GM12878 (cell line): Measurements from ENCODE around the gene HAO1. TPM values are rescaled to one million over a fixed set of nuclear protein-coding genes. Genes with fewer than 3 reads are reported as not detected.

ENCODE experiments used
- ATAC-seq: fragments of 200-7000 bp; cut with Tn5 transposase; 3 replicates; pipeline ENCODE4 v1.9.1; 2020; ENCODE audit warnings: mild to moderate bottlenecking, moderate library complexity
- BruUV-seq: library from RNA; stranded (reverse); fragments of 400-500 nt; replicated peaks from 2 replicates; lab custom pipeline; 2021; lab: Mats Ljungman, UMichigan
- CTCF ChIA-PET: fragments of 300-600 bp; sonication (Branson Sonifier 250); formaldehyde crosslinking; extraction: SDS; loops from one replicate; lab custom pipeline; 2021; ENCODE audit warnings: inconsistent platforms; lab: Yijun Ruan, JAX
- POLR2A ChIA-PET: fragments of 350-600 bp; formaldehyde crosslinking; extraction: SDS; loops from one replicate; lab custom pipeline; 2021; ENCODE audit warnings: inconsistent platforms; lab: Charles Lee
- RAD21 ChIA-PET: fragments of 300-600 bp; sonication (Branson Sonifier 250); formaldehyde crosslinking; loops from one replicate; lab custom pipeline; 2023; ENCODE audit warnings: antibody characterized with exemption; ENCODE audit not compliant: unreplicated experiment; lab: Charles Lee
- SMC1A ChIA-PET: fragments of 300-600 bp; sonication (Branson Sonifier 250); formaldehyde crosslinking; loops from one replicate; lab custom pipeline; 2023; ENCODE audit not compliant: unreplicated experiment, uncharacterized antibody; lab: Charles Lee
- DNase-seq: peaks from one replicate; pipeline ENCODE4 v3.0.0-alpha.2; 2011; ENCODE audit warnings: low read depth, low spot score
- FAIRE-seq: peaks from 3 replicates; lab custom pipeline; 2011; peaks lifted over from hg19 to GRCh38; lab: Jason Lieb, UNC
- H2AFZ ChIP-seq: 2 replicates; pipeline ENCODE4 v1.6.0; 2011; ENCODE audit warnings: low read depth, low read length, control low read depth; ENCODE audit not compliant: control insufficient read depth
- H3K27ac ChIP-seq: 2 replicates; pipeline ENCODE4 v1.5.1; 2011; ENCODE audit warnings: control low read depth; ENCODE audit not compliant: control insufficient read depth, insufficient read depth
- H3K27me3 ChIP-seq, 2 experiments: replicated peaks in 1 of 2; 2 replicates each; pipeline versions ENCODE4 v1.6.0 to v1.6.1; 2011; ENCODE audit warnings: low read length in 1 of 2; ENCODE audit not compliant: control insufficient read depth in 2 of 2, insufficient read depth in 2 of 2
- H3K36me3 ChIP-seq, 2 experiments: 2 replicates each; pipeline ENCODE4 v1.5.1; 2011; ENCODE audit warnings: low read length in 1 of 2; ENCODE audit not compliant: control insufficient read depth in 2 of 2, insufficient read depth in 2 of 2
- H3K4me1 ChIP-seq: 2 replicates; pipeline ENCODE4 v1.6.1; 2011; ENCODE audit warnings: mild to moderate bottlenecking, low read length, moderate library complexity, mixed read lengths; ENCODE audit not compliant: control insufficient read depth, insufficient read depth
- H3K4me2 ChIP-seq: 2 replicates; pipeline ENCODE4 v1.6.0; 2011; ENCODE audit warnings: control low read depth; ENCODE audit not compliant: control insufficient read depth, insufficient read depth
- H3K4me3 ChIP-seq: fragments of 200-600 bp; sonication (generic); 2 replicates; pipeline ENCODE4 v1.5.1; 2016
- H3K79me2 ChIP-seq: 2 replicates; pipeline ENCODE4 v1.6.0; 2011; ENCODE audit warnings: low read length; ENCODE audit not compliant: control insufficient read depth, insufficient read depth
- H3K9ac ChIP-seq: 2 replicates; pipeline ENCODE4 v1.8.0; 2011; ENCODE audit warnings: low read length, control low read depth, mixed read lengths; ENCODE audit not compliant: control insufficient read depth, insufficient read depth
- H3K9me3 ChIP-seq: replicated peaks from 3 replicates; pipeline ENCODE4 v1.5.1; 2011; ENCODE audit warnings: mild to moderate bottlenecking, low read length; ENCODE audit not compliant: control insufficient read depth, insufficient read depth
- H4K20me1 ChIP-seq: 2 replicates; pipeline ENCODE4 v1.6.0; 2011; ENCODE audit not compliant: control insufficient read depth, insufficient read depth
- ATF2 ChIP-seq: IDR thresholded peaks from 2 replicates; pipeline ENCODE4 v1.6.1; 2012; ENCODE audit warnings: low read length, inconsistent platforms
- BMI1 ChIP-seq: fragments of 450-650 bp; IDR thresholded peaks from 2 replicates; pipeline ENCODE4 v1.6.1; 2016; ENCODE audit warnings: mild to moderate bottlenecking, moderate library complexity, borderline replicate concordance
- CHD4 ChIP-seq: fragments of 200-600 bp; sonication (generic); IDR thresholded peaks from 2 replicates; pipeline ENCODE4 v1.6.1; 2016; ENCODE audit warnings: mild to moderate bottlenecking
- CUX1 ChIP-seq: IDR thresholded peaks from 2 replicates; pipeline ENCODE4 v1.6.1; 2012; ENCODE audit warnings: improper control_type of control experiment, low read depth, low read length; ENCODE audit not compliant: insufficient replicate concordance
- GABPA ChIP-seq: IDR thresholded peaks from 2 replicates; pipeline ENCODE4 v1.6.1; 2014; ENCODE audit warnings: antibody characterized with exemption, low read depth, mild to moderate bottlenecking, inconsistent platforms
- HCFC1 ChIP-seq: fragments of 150-350 bp; IDR thresholded peaks from 2 replicates; pipeline ENCODE4 v1.6.1; 2014; ENCODE audit warnings: low read length
- IRF3 ChIP-seq: fragments of 450-650 bp; IDR thresholded peaks from 2 replicates; pipeline ENCODE4 v1.6.1; 2014; ENCODE audit warnings: mild to moderate bottlenecking
- IRF4 ChIP-seq: IDR thresholded peaks from 2 replicates; pipeline ENCODE4 v1.6.1; 2011; ENCODE audit warnings: low read depth, low read length
- MYB ChIP-seq: fragments of 150-350 bp; IDR thresholded peaks from 2 replicates; pipeline ENCODE4 v1.6.1; 2014; ENCODE audit warnings: mild to moderate bottlenecking, low read depth, low read length, borderline replicate concordance
- POU2F2 ChIP-seq: IDR thresholded peaks from 3 replicates; pipeline ENCODE4 v1.6.1; 2011; ENCODE audit warnings: low read depth, mild to moderate bottlenecking, low read length, borderline replicate concordance
- RAD21 ChIP-seq: IDR thresholded peaks from 2 replicates; pipeline ENCODE4 v1.6.1; 2011; ENCODE audit warnings: mild to moderate bottlenecking, low read depth, low read length, moderate library complexity; ENCODE audit not compliant: insufficient read depth
- RELB ChIP-seq: fragments of 450-650 bp; IDR thresholded peaks from 2 replicates; pipeline ENCODE4 v1.6.1; 2017; ENCODE audit warnings: low read depth, mild to moderate bottlenecking, moderate library complexity
- SIN3A ChIP-seq: IDR thresholded peaks from 2 replicates; pipeline ENCODE4 v1.6.1; 2012; ENCODE audit warnings: low read depth, low read length, improper control_type of control experiment
- SPI1 ChIP-seq: IDR thresholded peaks from 2 replicates; pipeline ENCODE4 v1.6.1; 2011; ENCODE audit warnings: low read depth, mild to moderate bottlenecking, low read length, moderate library complexity, borderline replicate concordance; ENCODE audit not compliant: insufficient read depth
- SUPT20H ChIP-seq: IDR thresholded peaks from 2 replicates; pipeline ENCODE4 v1.6.1; 2011; ENCODE audit warnings: low read depth, mild to moderate bottlenecking, low read length, moderate library complexity, borderline replicate concordance; ENCODE audit not compliant: control insufficient read depth
- ZNF24 ChIP-seq: fragments of 450-650 bp; IDR thresholded peaks from 2 replicates; pipeline ENCODE4 v1.6.1; 2017; ENCODE audit warnings: antibody characterized with exemption, mild to moderate bottlenecking
- WGBS: methylation state at CpG from one replicate; pipeline ENCODE4 v1.1.6; 2016; ENCODE audit warnings: low lambda C conversion rate; ENCODE audit not compliant: insufficient replicate concordance, insufficient coverage; ENCODE audit errors: missing lambda C conversion rate; 5-methylcytosine and 5-hydroxymethylcytosine counted together
- in situ Hi-C: fragments of 300-500 bp; cut with MboI; formaldehyde crosslinking; loops from 9 replicates; pipeline ENCODE4 v1.14.3; 2018; ENCODE audit warnings: mixed read lengths
- intact Hi-C: fragments of 100-400 bp; cut with micrococcal nuclease; formaldehyde crosslinking; loops from one replicate; pipeline ENCODE4 v1.14.2; 2022; ENCODE audit not compliant: unreplicated experiment
- polyA plus RNA-seq, 11 experiments: library from polyadenylated mRNA; depleted of rRNA in 4 of 11; unstranded in 6 of 11; stranded (reverse) in 5 of 11; fragments of >200 nt; fragmentation: Nextera tagmentation in 4 of 11; fragmentation: Illumina TruSeq in 1 of 11; extraction: Ambion mirVana in 4 of 11; extraction: Trizol in 1 of 11; gene quantifications; 1 replicate in 1 of 11; 2 replicates in 10 of 11; pipeline versions ENCODE4 v1.2.1 to v1.2.3, GENCODE V29; 2011 to 2016; ENCODE audit warnings: inconsistent platforms in 2 of 11, missing spikeins in 2 of 11, low read depth in 1 of 11
- total RNA-seq, 4 experiments: library from RNA; depleted of rRNA in 3 of 4; stranded (reverse); fragments of >200 nt in 3 of 4; fragmentation: Illumina TruSeq in 1 of 4; extraction: Trizol in 1 of 4; gene quantifications; 2 replicates each; pipeline versions ENCODE4 v1.2.1 to v1.2.3, GENCODE V29; 2013 to 2021

HAO1 gene
- total and polyA plus RNA-seq, 10 of the 15 experiments (the other 5 are each of a cell fraction or from before 2014, with no cell fraction given): 0.03 to 0.29 (median 0.05) TPM; not detected in 7

GRCh38 chr20:7879883-7880282, 60.4 kb downstream of the HAO1 start:
- no peaks in the 10 kb centered on the region for H3K9me3 ChIP-seq
- no peaks in the 10 kb centered on the region for H3K27me3 ChIP-seq
- no peak overlapping the region for H2AFZ ChIP-seq
- H3K4me2 ChIP-seq: no peak overlapping the region
- no peak overlapping the region for H3K27ac ChIP-seq
- no peak for ATAC-seq
- in situ Hi-C loops: no loop called here
- H3K9ac ChIP-seq: no peak overlapping the region
- no peaks in the 10 kb centered on the region for H3K4me1 ChIP-seq
- WGBS: under 1% methylated on average over 5 of the region's 5 CpGs
- no peaks in the 10 kb centered on the region for H4K20me1 ChIP-seq
- intact Hi-C loops: no loop called here
- SMC1A ChIA-PET: no interaction called here
- POLR2A ChIA-PET: no interaction called here
- RAD21 ChIA-PET: no interaction called here
- H3K36me3 ChIP-seq: no peaks in the 10 kb centered on the region
- BruUV-seq: no TSS peak
- DNase-seq: no peak
- H3K79me2 ChIP-seq: no peaks in the 10 kb centered on the region
- H3K4me3 ChIP-seq: no peak overlapping the region
- CTCF ChIA-PET: no interaction called here
- FAIRE-seq: no peak
- TF ChIP-seq RELB (no peak), CHD4 (no peak), IRF3 (no peak), ATF2 (no peak), HCFC1 (no peak), MYB (no peak), IRF4 (no peak), SIN3A (no peak), ZNF24 (no peak), CUX1 (no peak), SPI1 (no peak), SUPT20H (no peak), BMI1 (no peak), GABPA (no peak), POU2F2 (no peak), RAD21 (no peak)
